NOMO-1 (cell line): ENCODE measurements around the gene LIN37.

ENCODE experiments used
- DNase-seq, 2 experiments: peaks; one replicate each; lab custom pipeline; 2025; ENCODE audit not compliant: unreplicated experiment in 2 of 2; lab: John Stamatoyannopoulos, UW

LIN37 gene

DNA sequence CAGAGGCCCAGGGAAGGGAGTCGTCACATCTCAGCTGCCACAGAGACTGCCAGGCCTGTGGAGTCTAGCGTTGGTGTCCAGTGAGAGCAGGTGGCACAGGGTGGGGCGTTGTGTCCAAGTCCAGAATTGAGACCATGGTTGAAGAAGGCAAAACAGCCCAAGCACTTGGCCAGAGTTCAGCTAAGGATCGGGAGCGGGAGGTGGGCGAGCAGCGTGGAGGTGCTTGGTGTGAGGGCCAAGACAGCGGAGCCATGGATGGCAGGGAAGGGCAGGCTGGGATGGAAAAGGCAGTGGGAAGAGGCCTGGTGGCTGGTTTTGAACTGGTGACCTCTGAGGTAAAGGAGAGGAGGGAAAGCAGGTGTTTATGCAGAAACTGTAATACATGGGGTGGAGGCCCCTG lies 14.1 kb upstream of the LIN37 start:
- DNase-seq = no peak

DNA sequence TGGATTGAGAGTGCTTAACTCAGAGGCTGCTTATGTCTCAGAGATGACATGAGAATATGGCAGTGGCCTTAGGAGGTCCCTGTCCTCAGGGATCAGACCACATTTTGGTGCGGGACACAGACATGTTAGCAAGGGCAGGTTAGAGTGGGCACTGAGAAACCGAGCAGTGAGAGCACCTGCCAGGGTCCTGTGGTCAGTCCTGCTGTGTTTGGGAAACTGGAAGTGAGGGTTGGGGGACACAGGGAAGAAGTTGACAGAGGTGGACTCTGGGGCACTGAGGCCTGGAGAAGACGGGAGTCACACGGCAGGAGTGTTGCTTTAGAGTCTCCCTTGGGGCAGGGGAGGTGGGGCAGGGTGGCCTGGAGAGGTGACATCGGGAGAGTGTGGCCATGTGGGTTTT lies 13.5 kb upstream of the LIN37 start:
- DNase-seq = no peak

DNA sequence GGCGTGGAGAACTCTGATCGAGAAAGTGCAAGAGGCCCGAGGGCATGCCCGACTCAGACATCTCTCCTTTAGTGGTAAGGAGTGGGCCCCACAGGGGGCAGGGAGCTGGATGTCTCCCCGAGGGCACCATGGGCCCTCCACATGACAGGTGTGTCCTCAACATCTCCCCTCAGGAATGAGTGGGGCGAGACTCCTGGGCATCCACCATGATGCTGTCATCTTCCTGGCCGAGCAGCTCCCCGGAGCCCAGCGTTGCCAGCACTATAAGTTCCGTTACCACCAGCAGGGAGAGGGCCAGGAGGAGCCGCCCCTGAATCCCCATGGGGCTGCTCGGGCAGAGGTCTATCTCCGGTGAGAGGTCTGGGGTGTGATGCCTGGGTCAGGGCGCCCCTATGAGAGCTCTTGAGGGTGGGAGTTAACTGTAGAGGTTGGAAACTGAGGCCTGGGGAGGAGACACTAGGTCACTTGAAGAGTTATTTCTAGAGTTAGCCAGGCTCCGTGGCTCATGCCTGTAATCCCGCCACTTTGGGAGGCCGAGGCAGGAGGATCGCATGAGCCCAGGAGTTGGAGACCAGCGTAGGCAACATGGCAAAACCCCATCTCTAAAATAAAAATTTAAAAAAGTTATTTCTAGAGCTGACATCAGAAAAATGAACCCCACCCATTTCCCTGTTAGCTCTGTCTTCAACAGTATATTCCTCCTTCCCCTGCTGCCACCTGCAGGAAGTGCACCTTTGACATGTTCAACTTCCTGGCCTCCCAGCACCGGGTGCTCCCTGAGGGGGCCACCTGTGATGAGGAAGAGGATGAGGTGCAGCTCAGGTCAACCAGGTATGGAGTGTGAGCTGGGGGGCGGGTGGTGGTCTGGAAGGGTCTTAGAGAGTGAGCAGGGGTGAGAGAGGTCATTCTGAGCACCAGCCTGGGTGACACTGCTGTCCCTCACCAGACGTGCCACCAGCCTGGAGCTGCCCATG lies 11.2 kb upstream of the LIN37 start:
- DNase-seq = no peak

DNA sequence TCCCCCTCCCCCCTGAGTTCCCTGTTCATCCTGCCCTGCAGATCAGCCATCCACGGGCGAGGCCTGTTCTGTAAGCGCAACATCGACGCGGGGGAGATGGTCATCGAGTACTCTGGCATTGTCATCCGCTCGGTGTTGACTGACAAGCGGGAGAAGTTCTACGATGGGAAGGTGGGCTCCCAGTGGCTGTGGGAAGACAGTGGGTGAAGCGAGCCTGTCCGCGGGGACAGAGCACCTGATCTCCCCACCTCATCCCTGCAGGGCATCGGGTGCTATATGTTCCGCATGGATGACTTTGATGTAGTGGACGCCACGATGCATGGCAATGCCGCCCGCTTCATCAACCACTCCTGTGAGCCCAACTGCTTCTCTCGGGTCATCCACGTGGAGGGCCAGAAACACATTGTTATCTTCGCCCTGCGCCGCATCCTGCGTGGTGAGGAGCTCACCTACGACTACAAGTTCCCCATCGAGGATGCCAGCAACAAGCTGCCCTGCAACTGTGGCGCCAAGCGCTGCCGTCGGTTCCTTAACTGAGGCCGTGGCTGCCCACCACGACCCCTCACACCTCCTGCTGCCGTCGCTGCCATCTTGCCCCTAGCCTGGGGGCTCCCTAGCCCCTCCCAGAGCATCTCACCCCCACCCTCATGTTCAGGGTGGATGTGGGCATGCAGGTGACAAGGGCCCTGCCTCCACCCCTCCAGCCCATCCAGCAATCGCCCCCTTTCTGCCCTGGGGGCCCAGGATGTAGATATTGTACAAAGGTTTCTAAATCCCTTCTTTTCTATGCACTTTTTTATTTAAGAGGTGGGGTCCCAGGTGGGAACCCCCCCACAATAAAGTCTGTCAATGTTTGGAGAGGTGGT lies 10.1 kb upstream of the LIN37 start:
- DNase-seq = no peak

GRCh38 chr19:35738887-35739229 lies 9.5 kb upstream of the LIN37 start:
- DNase-seq = no peak

DNA sequence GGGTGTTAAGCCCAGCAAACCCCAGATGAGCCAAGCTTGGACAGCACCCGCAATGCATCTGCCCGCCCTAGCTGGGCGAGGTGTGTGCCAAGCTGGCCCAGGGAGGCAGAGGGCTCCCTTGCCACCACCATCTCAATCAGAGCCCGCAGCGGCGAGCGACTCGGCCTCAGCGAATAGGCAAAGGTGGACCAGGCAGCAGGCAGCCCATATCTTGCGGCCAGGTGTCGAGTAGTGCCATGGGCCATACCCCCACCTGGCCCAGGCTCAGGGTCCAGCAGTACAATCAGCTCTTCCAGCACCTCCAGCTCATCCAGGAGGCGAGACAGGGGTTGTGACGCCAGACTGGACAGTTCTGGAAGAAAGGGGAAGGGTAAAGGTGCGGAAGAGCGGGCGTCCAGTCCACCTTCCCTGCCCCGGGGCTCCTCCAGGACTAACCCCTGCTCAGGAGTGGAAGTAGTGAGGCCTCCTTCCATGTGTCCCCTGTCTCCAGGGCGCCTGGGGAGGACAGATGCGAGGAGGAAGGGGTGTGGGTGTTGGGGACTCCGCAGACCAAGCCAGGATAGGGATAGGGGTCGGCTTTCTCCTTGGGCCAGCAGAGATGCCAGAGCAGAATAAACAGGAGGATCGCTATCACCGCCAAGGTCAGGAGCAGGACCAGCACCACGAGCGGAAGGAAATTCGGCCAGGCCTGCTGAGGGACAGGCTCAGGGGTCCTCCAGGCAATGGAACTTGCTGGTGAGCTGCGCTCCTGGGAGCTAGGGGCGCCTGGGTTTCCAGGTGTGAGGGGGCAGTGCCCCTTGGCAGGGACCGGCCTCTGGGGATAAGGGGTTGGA lies 8.9 kb upstream of the LIN37 start:
- DNase-seq = no peak

GRCh38 chr19:35740108-35740422 lies 8.3 kb upstream of the LIN37 start:
- DNase-seq = no peak

GRCh38 chr19:35740423-35741202 lies 7.8 kb upstream of the LIN37 start:
- peak; percentile 93 to 95 for DNase-seq

DNA sequence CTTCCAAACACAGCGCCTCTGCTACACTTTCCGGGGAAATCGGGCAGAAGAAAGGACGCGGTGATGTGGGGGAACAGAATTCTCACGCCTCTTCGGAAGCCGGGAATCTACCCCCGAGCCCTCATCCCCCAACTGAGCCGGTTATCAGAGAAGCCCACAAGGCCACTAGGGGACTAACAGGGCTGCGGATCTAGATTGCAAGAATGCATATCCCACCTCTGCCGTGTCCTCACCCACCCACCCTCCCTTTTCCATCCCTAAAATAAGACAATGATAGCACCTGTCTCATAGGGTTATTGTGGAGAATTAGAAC lies 7.2 kb upstream of the LIN37 start:
- no peak for DNase-seq

DNA sequence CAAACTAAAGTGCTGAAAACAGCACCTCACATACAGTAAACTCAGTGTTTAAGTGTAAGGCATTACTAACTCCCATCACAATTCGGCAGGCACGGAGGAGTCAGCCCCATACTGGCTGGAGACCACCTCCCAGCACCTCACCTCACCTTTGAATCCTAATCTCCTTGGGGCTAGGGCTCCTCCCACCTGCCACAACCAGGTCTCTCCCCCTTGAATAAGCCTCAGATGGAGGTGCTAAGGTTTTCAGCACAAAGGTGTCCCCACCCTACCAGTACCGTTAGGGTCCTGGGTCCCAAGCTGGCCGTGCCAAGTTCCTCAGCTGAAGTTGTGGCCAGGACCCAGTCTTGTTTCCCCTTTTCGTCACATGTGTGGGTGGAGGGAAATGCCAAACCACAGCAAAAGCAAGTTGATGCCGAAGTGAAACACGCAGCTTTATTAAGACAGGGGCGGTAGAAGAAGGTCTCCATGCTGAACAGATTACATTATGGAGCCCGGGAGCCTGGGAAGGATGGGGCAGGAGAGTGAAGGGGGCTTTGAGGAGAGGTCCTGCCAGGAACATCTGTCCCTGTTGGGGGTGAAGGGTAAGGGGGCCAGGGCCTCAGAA lies 6.2 kb upstream of the LIN37 start, which contains the start of gene IGFLR1:
TSS of gene IGFLR1 (minus strand) at position 332 of the 604 bp plus-strand sequence. CDS start 1,272 bp downstream, outside the sequence.
- DNase-seq = peak; percentile 68 to 71

DNA sequence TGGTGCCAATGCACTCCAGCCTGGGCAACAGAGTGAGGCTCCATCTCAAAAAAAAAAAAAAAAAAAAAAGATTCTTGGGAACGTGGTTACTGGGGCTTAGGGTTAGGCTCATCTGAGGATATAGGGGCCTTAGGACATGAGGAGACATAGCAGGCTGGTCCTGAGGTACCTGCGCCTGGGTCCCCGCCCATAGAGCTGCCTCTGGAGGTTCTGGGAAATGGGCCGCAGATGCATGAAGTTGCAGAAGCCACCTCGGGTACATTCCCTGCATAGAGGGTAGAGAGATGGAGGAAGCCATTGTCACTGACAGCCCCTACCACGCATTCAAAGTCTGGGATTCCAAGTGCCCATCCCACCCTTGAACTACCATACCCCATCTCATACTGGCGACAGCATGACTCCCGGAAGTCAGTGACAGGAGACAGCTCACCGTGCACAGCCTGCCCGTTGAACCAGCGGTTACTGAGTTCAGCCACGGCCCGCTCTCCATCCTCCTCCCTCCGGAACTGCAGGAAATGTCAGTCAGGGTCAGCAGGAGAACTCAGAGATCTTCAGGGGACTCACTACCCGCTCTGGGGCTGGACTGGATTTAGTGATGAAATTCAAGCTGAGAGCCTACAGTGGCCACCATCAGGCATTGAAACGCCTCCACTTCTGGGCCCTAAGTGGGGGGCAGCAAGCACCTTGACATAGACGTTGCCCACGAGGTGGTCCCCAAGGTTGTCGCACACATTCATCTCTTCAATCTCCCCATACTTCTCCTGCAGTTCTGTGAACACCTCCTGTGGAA lies 4.5 kb upstream of the LIN37 start:
- no peak for DNase-seq

DNA sequence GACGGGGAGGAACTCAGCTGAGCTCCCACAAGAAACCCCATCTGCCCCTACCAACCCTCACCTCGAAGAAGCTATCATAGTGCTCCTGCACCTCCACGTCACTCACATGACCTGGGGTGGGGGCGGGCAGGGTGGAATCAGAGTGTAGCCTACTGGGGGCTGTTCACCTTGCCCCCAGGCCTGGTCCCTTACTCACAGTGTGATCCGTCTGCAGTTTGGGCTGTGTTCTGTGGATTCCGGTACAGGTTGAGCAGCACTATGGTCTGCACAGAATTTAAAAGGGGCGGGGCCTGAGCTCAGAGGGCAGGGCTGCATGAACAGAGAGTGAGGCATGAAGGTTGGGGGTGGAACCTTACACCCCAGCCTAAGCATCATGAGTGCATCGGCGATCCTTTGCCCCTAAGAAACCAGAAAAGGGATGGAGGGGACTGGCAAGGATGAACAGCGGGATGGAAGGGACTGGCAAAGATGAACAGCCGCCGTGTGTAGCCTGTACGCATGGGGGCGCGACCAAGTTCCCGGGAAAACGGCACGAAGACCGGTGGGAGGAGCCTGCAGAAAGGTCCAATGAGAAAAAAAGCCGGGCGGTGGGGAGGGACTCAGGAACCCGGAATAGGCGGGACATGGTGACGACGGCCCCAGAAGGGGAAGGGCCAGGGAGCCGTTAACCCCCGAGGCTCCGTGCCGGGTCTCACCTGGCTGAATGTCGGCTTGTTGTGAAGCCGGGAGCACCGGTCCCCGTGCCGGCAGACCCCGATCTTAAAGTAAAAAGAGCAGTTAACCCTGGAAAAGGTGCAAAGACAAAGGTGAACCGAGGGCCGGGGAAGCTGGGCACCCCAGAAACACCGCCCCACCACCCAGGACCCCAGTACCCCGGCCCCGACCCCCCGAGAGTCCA lies 3.7 kb upstream of the LIN37 start:
- DNase-seq = peak; percentile 90 to 94

DNA sequence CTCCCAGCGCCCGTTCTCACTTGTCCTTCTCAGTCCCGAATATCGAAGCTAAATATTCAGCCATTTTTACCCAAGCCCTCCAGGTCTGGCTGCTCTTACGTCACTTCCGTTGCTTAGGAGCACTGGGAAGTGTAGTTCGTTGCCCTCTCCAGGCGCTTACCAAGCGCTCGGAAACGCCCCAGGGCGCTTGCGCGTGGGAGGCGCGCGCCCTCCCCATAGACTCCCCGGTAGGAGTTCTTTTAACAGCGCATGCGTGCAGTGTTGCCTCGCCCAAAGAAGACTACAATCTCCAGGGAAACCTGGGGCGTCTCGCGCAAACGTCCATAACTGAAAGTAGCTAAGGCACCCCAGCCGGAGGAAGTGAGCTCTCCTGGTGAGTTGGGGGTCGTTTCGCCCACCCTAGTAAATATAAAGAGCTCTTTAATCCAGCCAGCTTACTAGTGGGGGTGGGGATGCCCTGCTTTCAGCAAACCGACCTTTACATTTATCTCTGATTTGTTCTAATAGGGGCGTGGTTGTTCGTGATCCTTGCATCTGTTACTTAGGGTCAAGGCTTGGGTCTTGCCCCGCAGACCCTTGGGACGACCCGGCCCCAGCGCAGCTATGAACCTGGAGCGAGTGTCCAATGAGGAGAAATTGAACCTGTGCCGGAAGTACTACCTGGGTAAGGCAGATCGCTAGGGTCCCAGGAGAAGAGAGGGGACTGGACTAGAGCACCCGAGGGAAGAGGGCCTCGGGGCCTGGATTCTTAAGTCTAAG lies 2.9 kb upstream of the LIN37 start, which contains the start of the genes PSENEN and U2AF1L4:
TSS of gene PSENEN (plus strand) at position 324 of the 759 bp plus-strand sequence. CDS start at position 604, 280 bp downstream.
TSS of gene U2AF1L4 (minus strand) at position 91 of the 759 bp plus-strand sequence. CDS start at position 64, 27 bp downstream.
- DNase-seq = peak; percentile 96 to 99

- no peak for DNase-seq
Observed at GRCh38 chr19:35746087-35746462, 2.3 kb upstream of the LIN37 start.

GRCh38 chr19:35746531-35746930 lies 1.8 kb upstream of the LIN37 start:
- no peak for DNase-seq

DNA sequence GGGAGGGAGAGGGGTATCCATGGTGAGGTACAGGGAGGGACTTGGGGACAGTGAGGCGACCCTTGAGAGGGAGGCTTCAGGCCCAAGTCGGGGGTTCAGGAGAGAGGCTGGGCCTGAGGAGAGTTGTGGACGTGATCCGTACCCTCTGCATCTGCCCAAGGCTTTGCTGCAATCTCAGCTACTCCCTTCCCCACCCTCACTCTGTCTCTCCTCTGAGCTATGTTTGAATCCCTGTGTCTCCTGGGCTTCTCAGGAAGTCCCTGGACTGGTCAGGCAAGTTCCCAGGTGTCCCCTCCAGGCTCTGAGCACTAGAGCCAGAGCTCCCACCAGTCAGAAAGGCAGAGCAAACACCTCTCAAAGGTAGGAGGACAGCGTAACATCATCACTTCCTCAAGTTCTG lies 1.8 kb downstream of the LIN37 start:
- DNase-seq = no peak
